Tibial artery (tissue), 4 donors: Measurements from ENCODE around the gene EEF2K.

Experiments
- DNase-seq, 2 donors: peaks; one replicate each; pipeline ENCODE4 v3.0.0-alpha.2; 2019
- H3K27ac ChIP-seq, 2 donors: fragments of 200-600 bp; sonication (generic) in 1 of 2; 1 replicate in 1 of 2; 2 replicates in 1 of 2; pipeline ENCODE4 v1.5.1; 2018 to 2019; ENCODE audit warnings: mild to moderate bottlenecking in 1 of 2
- H3K27me3 ChIP-seq, 2 donors: fragments of 200-600 bp; sonication (generic) in 1 of 2; one replicate each; pipeline versions ENCODE4 v1.5.1 to v1.6.0; 2016 to 2019
- H3K36me3 ChIP-seq, 3 donors: fragments of 200-600 bp; sonication (generic) in 2 of 3; one replicate each; pipeline ENCODE4 v1.5.1; 2016 to 2019; ENCODE audit warnings: mild to moderate bottlenecking in 2 of 3
- H3K4me1 ChIP-seq, 4 donors: fragments of 200-600 bp; sonication (generic) in 2 of 4; 1 replicate in 3 of 4; 2 replicates in 1 of 4; pipeline ENCODE4 v1.5.1; 2016 to 2019
- H3K4me3 ChIP-seq, 2 donors: fragments of 200-600 bp; sonication (generic) in 1 of 2; 1 replicate in 1 of 2; 2 replicates in 1 of 2; pipeline ENCODE4 v1.5.1; 2018 to 2019; ENCODE audit warnings: mild to moderate bottlenecking in 2 of 2
- H3K9me3 ChIP-seq, 3 donors: fragments of 200-600 bp; sonication (generic) in 1 of 3; one replicate each; pipeline ENCODE4 v1.5.1; 2016 to 2019
- intact Hi-C: fragments of 100-400 bp; cut with DNase I; formaldehyde crosslinking; loops from one replicate; pipeline ENCODE4 v1.15.0; 2023; ENCODE audit warnings: low total_unique reads
- TF ChIP-seq, protein P1 (sequence below), 2 experiments: fragments of 200-600 bp in 1 of 2; fragments of 450-650 bp in 1 of 2; IDR thresholded peaks; one replicate each; pipeline ENCODE4 v1.5.1; 2017 to 2019; ENCODE audit warnings: antibody characterized with exemption in 2 of 2, mild to moderate bottlenecking in 1 of 2, moderate library complexity in 1 of 2

Gene EEF2K

DNA sequence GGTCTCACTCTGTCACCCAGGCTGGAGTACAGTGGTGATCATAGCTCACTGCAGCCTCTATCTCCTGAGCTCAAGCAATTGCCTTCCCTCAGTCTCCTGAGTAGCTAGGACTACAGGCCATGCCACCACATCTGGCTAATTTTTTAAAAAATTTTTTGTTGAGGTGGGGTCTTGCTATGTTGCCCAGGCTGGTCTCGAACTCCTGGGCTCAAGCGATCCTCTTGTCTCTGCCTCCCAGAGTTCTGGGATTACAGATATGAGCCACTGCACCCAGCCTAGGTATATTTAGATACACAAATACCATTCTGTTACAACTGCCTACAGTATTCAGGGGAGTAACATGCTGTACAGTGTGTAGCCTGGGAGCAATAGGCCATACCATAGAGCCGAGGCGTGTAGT lies 105.4 kb downstream of the EEF2K start:
- no peak overlapping the region for H3K4me3 ChIP-seq
- no peaks in the 10 kb centered on the region for H3K27me3 ChIP-seq
- no peaks in the 10 kb centered on the region for H3K4me1 ChIP-seq
- H3K36me3 ChIP-seq, result peaks cover 58 to 99% (median 86%) of the 10 kb centered on the region in 3 donors
- H3K9me3 ChIP-seq, result no peaks in the 10 kb centered on the region
- no peak for DNase-seq
- intact Hi-C loops, result loop anchor here (10.0 kb wide), 1 partner anchor 63 kb away; the partner anchor contains the start of gene CDR2
- no peak overlapping the region for H3K27ac ChIP-seq
- TF ChIP-seq, protein P1, sequence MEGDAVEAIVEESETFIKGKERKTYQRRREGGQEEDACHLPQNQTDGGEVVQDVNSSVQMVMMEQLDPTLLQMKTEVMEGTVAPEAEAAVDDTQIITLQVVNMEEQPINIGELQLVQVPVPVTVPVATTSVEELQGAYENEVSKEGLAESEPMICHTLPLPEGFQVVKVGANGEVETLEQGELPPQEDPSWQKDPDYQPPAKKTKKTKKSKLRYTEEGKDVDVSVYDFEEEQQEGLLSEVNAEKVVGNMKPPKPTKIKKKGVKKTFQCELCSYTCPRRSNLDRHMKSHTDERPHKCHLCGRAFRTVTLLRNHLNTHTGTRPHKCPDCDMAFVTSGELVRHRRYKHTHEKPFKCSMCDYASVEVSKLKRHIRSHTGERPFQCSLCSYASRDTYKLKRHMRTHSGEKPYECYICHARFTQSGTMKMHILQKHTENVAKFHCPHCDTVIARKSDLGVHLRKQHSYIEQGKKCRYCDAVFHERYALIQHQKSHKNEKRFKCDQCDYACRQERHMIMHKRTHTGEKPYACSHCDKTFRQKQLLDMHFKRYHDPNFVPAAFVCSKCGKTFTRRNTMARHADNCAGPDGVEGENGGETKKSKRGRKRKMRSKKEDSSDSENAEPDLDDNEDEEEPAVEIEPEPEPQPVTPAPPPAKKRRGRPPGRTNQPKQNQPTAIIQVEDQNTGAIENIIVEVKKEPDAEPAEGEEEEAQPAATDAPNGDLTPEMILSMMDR (IDR thresholded peaks at IDR 0.05), result no peak

DNA sequence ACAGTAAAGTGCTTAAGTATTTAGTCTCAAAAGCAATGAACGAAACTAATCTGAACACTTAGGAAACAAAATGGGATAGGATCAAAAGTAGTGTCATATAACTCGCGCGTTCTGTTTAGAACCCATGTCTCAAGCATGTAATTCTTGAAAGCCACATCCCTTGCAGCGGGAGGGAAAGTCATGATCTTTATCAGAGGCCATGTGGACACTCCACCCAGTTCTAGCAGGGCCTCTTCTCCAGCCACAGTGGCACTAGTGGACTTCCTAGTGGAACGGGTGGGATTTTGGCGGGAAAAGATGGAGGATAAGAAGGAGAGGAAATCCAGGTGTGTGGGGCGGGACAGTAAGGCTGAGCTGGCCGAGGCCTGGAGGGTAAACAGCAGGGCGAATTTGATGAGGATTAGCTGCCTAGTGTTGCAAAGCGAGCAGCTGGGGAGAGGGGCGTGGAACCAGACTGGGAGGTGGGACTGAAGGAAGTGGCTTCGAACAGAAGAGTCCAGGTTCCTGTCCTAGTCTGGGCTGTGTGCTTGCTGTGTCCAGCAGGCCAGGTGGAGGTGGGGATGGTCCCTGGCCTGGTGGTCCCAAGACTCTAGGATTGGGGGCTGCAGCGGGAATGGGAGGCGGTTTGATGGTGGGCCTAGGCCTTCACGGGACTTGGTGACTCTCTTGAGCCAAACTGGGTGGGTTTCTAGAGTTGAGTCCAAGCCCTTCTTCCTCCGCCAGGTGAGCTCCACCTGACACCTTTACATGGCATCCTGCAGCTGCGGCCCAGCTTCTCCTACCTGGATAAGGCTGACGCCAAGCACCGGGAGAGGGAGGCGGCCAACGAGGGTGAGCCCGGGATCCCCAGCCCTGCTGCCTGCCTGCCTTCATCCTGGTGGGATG lies 107.1 kb downstream of the EEF2K start:
- H3K4me3 ChIP-seq, result no peak overlapping the region
- DNase-seq, result peak in 1 of 2 donors; percentile 15
- H3K4me1 ChIP-seq, result no peaks in the 10 kb centered on the region
- TF ChIP-seq, protein P1 (IDR thresholded peaks at IDR 0.05), result no peak
- no peaks in the 10 kb centered on the region for H3K27me3 ChIP-seq
- peaks cover 53 to 99% (median 86%) of the 10 kb centered on the region in 3 donors for H3K36me3 ChIP-seq
- no peak overlapping the region for H3K27ac ChIP-seq
- intact Hi-C loops, result loop anchor here (10.0 kb wide), 1 partner anchor 62 kb away; the partner anchor contains the start of gene CDR2
- no peaks in the 10 kb centered on the region for H3K9me3 ChIP-seq

- TF ChIP-seq, protein P1 (IDR thresholded peaks at IDR 0.05), result no peak
- Histone ChIP-seq H3K9me3 (no peaks in the 10 kb centered on the region), H3K27me3 (no peaks in the 10 kb centered on the region), H3K4me3 (no peak overlapping the region), H3K4me1 (no peaks in the 10 kb centered on the region), H3K36me3 (peaks cover 52 to 99% (median 86%) of the 10 kb centered on the region in 3 donors), H3K27ac (no peak overlapping the region)
- intact Hi-C loops, result loop anchor here (10.0 kb wide), 1 partner anchor 61 kb away; the partner anchor contains the start of gene CDR2
- DNase-seq, result peak in 1 of 2 donors; percentile 16
Measured at GRCh38 chr16:22313876-22314470, 107.9 kb downstream of the EEF2K start.

- H3K36me3 ChIP-seq, result peaks cover 51 to 99% (median 86%) of the 10 kb centered on the region in 3 donors
Measured at GRCh38 chr16:22314661-22315626, 108.9 kb downstream of the EEF2K start.

More at GRCh38 chr16:22314661-22315626, 108.9 kb downstream of the EEF2K start:
- no peaks in the 10 kb centered on the region for H3K27me3 ChIP-seq
- DNase-seq, result no peak
- no peak overlapping the region for H3K27ac ChIP-seq
- H3K4me3 ChIP-seq, result no peak overlapping the region
- intact Hi-C loops, result loop anchor here (10.0 kb wide), 1 partner anchor 60 kb away; the partner anchor contains the start of gene CDR2
- no peaks in the 10 kb centered on the region for H3K4me1 ChIP-seq
- TF ChIP-seq, protein P1 (IDR thresholded peaks at IDR 0.05), result no peak
- no peaks in the 10 kb centered on the region for H3K9me3 ChIP-seq
